H1 (cell line): ENCODE measurements around the gene ELFN2. TPM values are rescaled to one million over a fixed set of nuclear protein-coding genes. Genes with fewer than 3 reads are reported as not detected.

ENCODE experiments used
- CBX5 ChIP-seq: fragments of 300-800, 300-1000 bp; sonication (generic); IDR thresholded peaks from 2 replicates; pipeline ENCODE4 v1.7.1; 2016; ENCODE audit warnings: antibody characterized with exemption, low read length, low read depth
- CHD2 ChIP-seq: IDR thresholded peaks from 2 replicates; pipeline ENCODE4 v1.6.1; 2012; ENCODE audit warnings: low read length, improper control_type of control experiment
- CHD7 ChIP-seq: fragments of 300-600 bp; sonication (generic); IDR thresholded peaks from 2 replicates; pipeline ENCODE4 v1.7.1; 2012; ENCODE audit warnings: low read length, moderate library complexity, mild to moderate bottlenecking, inconsistent platforms; ENCODE audit not compliant: insufficient replicate concordance
- EZH2 ChIP-seq: fragments of 200-600 bp; sonication (generic); IDR thresholded peaks from 2 replicates; pipeline ENCODE4 v1.7.1; 2012; ENCODE audit warnings: low read depth, mild to moderate bottlenecking, moderate library complexity, low read length, inconsistent platforms; ENCODE audit not compliant: severe bottlenecking
- HDAC2 ChIP-seq, 2 experiments: fragments of 300-600 bp in 1 of 2; sonication (generic) in 1 of 2; IDR thresholded peaks; 2 replicates each; pipeline ENCODE4 v1.6.1; 2011 to 2012; ENCODE audit warnings: low read depth in 2 of 2, low read length in 2 of 2, mild to moderate bottlenecking in 2 of 2, moderate library complexity in 2 of 2, borderline replicate concordance in 1 of 2, inconsistent platforms in 1 of 2
- MAX ChIP-seq: IDR thresholded peaks from 2 replicates; pipeline ENCODE4 v1.6.1; 2012; ENCODE audit warnings: inconsistent platforms
- SIRT6 ChIP-seq: IDR thresholded peaks from one replicate; pipeline ENCODE4 v1.7.1; 2012; ENCODE audit warnings: low read length, inconsistent platforms
- SP1 ChIP-seq: IDR thresholded peaks from 2 replicates; pipeline ENCODE4 v1.6.1; 2011; ENCODE audit warnings: low read depth, low read length
- SRF ChIP-seq: IDR thresholded peaks from 2 replicates; pipeline ENCODE4 v1.6.1; 2011; ENCODE audit warnings: mild to moderate bottlenecking, low read depth, low read length, moderate library complexity
- TCF12 ChIP-seq: IDR thresholded peaks from 2 replicates; pipeline ENCODE4 v1.6.1; 2011; ENCODE audit warnings: low read depth, mild to moderate bottlenecking, low read length
- TEAD4 ChIP-seq: IDR thresholded peaks from 2 replicates; pipeline ENCODE4 v1.6.1; 2012; ENCODE audit warnings: low read depth, low read length, inconsistent platforms, mixed read lengths
- polyA plus RNA-seq, 7 experiments: library from polyadenylated mRNA; depleted of rRNA in 3 of 7; stranded (reverse) in 5 of 7; unstranded in 2 of 7; fragments of >200 nt in 5 of 7; fragments of 200-250 nt in 2 of 7; gene quantifications; 1 replicate in 5 of 7; 2 replicates in 1 of 7; 4 replicates in 1 of 7; pipeline versions ENCODE4 v1.2.1 to v1.2.3, GENCODE V29; 2011 to 2013; ENCODE audit warnings: missing spikeins in 2 of 7, mixed read lengths in 2 of 7
- total RNA-seq: library from RNA; stranded (reverse); fragmentation: NEBNext Ultra II Directional; extraction: Animal tissue kit (Norgen Biotek cat#: 25700); gene quantifications from 2 replicates; pipeline ENCODE4 v1.2.1, GENCODE V29; 2021

The ELFN2 gene
- total and polyA plus RNA-seq, 2 of the 8 experiments (the other 6 are each of a cell fraction or from before 2014, with no cell fraction given): 0.63 to 0.88 TPM

GRCh38 chr22:37354670-37355069 is 72.6 kb downstream of the ELFN2 start (continued):
- no peak for TF ChIP-seq CHD7
- TF ChIP-seq MAX: no peak
- TF ChIP-seq SIRT6: no peak
- no peak for TF ChIP-seq TEAD4
- TF ChIP-seq TCF12: no peak
- TF ChIP-seq CBX5: no peak
- TF ChIP-seq SP1: no peak
- no peak for TF ChIP-seq SRF
- TF ChIP-seq CHD2: no peak
- no peak for TF ChIP-seq HDAC2 (IDR thresholded peaks at IDR 0.05; ENCODE audit: borderline replicate concordance in 1 of 2, low read depth in 2 of 2, low read length in 2 of 2)
- TF ChIP-seq EZH2: no peak
- TF ChIP-seq, all 59 proteins: peak for 0
